B cell (primary cell): Measurements from ENCODE around the gene NTHL1. TPM values are rescaled to one million over a fixed set of nuclear protein-coding genes. Genes with fewer than 3 reads are reported as not detected.

Experiments used
- ATAC-seq: fragments of 200-7000 bp; cut with Tn5 transposase; one replicate; pipeline ENCODE4 v1.10.0; 2021; ENCODE audit warnings: low read depth, mild to moderate bottlenecking, moderate number of reproducible peaks, moderate library complexity
- CTCF ChIA-PET: fragments of 350-600 bp; sonication (Branson Sonifier 250); formaldehyde crosslinking; loops from one replicate; lab custom pipeline; 2021; ENCODE audit warnings: antibody characterized with exemption, inconsistent platforms; lab: Charles Lee
- POLR2A ChIA-PET: fragments of 350-600 bp; sonication (Branson Sonifier 250); formaldehyde crosslinking; loops from one replicate; lab custom pipeline; 2021; ENCODE audit warnings: antibody characterized with exemption; lab: Charles Lee
- DNase-seq: peaks from one replicate; pipeline ENCODE4 v3.0.0; 2013
- H2AFZ ChIP-seq: 2 replicates; pipeline ENCODE4 v1.6.1; 2012; ENCODE audit warnings: mild to moderate bottlenecking, low read depth, low read length; ENCODE audit not compliant: insufficient read depth, poor library complexity, severe bottlenecking
- H3K27ac ChIP-seq, 2 donors: 1 replicate in 1 of 2; 2 replicates in 1 of 2; pipeline ENCODE4 v1.5.1; 2012 to 2013; ENCODE audit warnings: low read length in 2 of 2, mild to moderate bottlenecking in 2 of 2, moderate library complexity in 1 of 2
- H3K27me3 ChIP-seq, 4 experiments: fragments of 200-600 bp in 1 of 4; sonication (generic) in 1 of 4; replicated peaks in 1 of 4; 1 replicate in 2 of 4; 2 replicates in 2 of 4; pipeline versions ENCODE4 v1.6.1 to v1.7.0; 2013 to 2016; ENCODE audit warnings: low read length in 3 of 4, mild to moderate bottlenecking in 2 of 4, mixed read lengths in 1 of 4, moderate library complexity in 1 of 4; ENCODE audit not compliant: insufficient read depth in 4 of 4, control insufficient read depth in 3 of 4; ENCODE audit errors: control extremely low read depth in 1 of 4
- H3K36me3 ChIP-seq, 2 experiments: replicated peaks in 1 of 2; 1 replicate in 1 of 2; 2 replicates in 1 of 2; pipeline versions ENCODE4 v1.6.1 to v1.7.1; 2013; ENCODE audit warnings: low read length in 1 of 2; ENCODE audit not compliant: insufficient read depth in 2 of 2, control insufficient read depth in 1 of 2; ENCODE audit errors: control extremely low read depth in 1 of 2, extremely low read depth in 1 of 2
- H3K4me1 ChIP-seq, 2 donors: fragments of 200-600 bp in 1 of 2; sonication (generic) in 1 of 2; 1 replicate in 1 of 2; 2 replicates in 1 of 2; pipeline versions ENCODE4 v1.5.1 to v1.6.1; 2013 to 2017; ENCODE audit warnings: low read length in 2 of 2; ENCODE audit not compliant: control insufficient read depth in 2 of 2, insufficient read depth in 2 of 2
- H3K4me2 ChIP-seq: replicated peaks from 2 replicates; pipeline ENCODE3; 2012; ENCODE audit warnings: mild to moderate bottlenecking, low read depth, low read length; ENCODE audit not compliant: poor library complexity, severe bottlenecking
- H3K4me3 ChIP-seq, 5 experiments: fragments of 200-600 bp in 1 of 5; sonication (generic) in 1 of 5; 1 replicate in 3 of 5; 2 replicates in 2 of 5; pipeline versions ENCODE4 v1.5.1 to v1.7.0; 2011 to 2016; ENCODE audit warnings: low read length in 4 of 5, mild to moderate bottlenecking in 4 of 5, low read depth in 2 of 5, control low read depth in 1 of 5, moderate library complexity in 1 of 5; ENCODE audit not compliant: insufficient read depth in 1 of 5; ENCODE audit errors: control extremely low read depth in 1 of 5, extremely low read depth in 1 of 5
- H3K79me2 ChIP-seq: fragments of 200-600 bp; sonication (generic); one replicate; pipeline ENCODE4 v1.6.0; 2016; ENCODE audit warnings: low read length; ENCODE audit not compliant: control insufficient read depth, insufficient read depth
- H3K9ac ChIP-seq: fragments of 200-600 bp; sonication (generic); 2 replicates; pipeline ENCODE4 v1.6.1; 2017; ENCODE audit warnings: mild to moderate bottlenecking, low read length, moderate library complexity
- H3K9me3 ChIP-seq, 3 donors: one replicate each; pipeline versions ENCODE4 v1.6.1 to v1.7.1; 2013; ENCODE audit warnings: low read length in 2 of 3; ENCODE audit not compliant: control insufficient read depth in 2 of 3, insufficient read depth in 1 of 3; ENCODE audit errors: control extremely low read depth in 1 of 3
- H4K20me1 ChIP-seq: 2 replicates; pipeline ENCODE4 v1.6.0; 2012; ENCODE audit warnings: mild to moderate bottlenecking, low read length; ENCODE audit not compliant: insufficient read depth, control insufficient read depth, poor library complexity, severe bottlenecking
- H3K27ac Mint-ChIP-seq: one replicate; pipeline ENCODE4 v1.8.0; 2021; ENCODE audit warnings: mixed read lengths
- H3K27me3 Mint-ChIP-seq: one replicate; pipeline ENCODE4 v1.8.0; 2021; ENCODE audit warnings: mixed read lengths
- H3K4me1 Mint-ChIP-seq: one replicate; pipeline ENCODE4 v1.8.0; 2021; ENCODE audit warnings: mixed read lengths
- H3K4me3 Mint-ChIP-seq: one replicate; pipeline ENCODE4 v1.8.0; 2021; ENCODE audit warnings: mixed read lengths
- H3K9me3 Mint-ChIP-seq: one replicate; pipeline ENCODE4 v1.8.0; 2022; ENCODE audit warnings: mixed read lengths; ENCODE audit not compliant: insufficient read depth
- EZH2 ChIP-seq: IDR thresholded peaks from 2 replicates; pipeline ENCODE4 v1.6.1; 2012; ENCODE audit warnings: borderline replicate concordance, low read depth, mild to moderate bottlenecking, moderate library complexity, low read length; ENCODE audit not compliant: insufficient read depth, poor library complexity, severe bottlenecking
- WGBS: methylation state at CpG from one replicate; pipeline ENCODE4 v1.1.5; 2013; ENCODE audit warnings: missing lambda C conversion rate; ENCODE audit not compliant: insufficient coverage; 5-methylcytosine and 5-hydroxymethylcytosine counted together
- intact Hi-C: fragments of 100-400 bp; cut with micrococcal nuclease; formaldehyde crosslinking; loops from one replicate; pipeline ENCODE4 v1.10.0; 2022
- polyA plus RNA-seq: library from polyadenylated mRNA; depleted of rRNA; stranded (reverse); fragments of >200 nt; gene quantifications from 2 replicates; pipeline ENCODE4 v1.2.3, GENCODE V29; 2012
- total RNA-seq, 2 donors: library from RNA; stranded (reverse); fragments of 120-200 nt in 1 of 2; gene quantifications; 1 replicate in 1 of 2; 2 replicates in 1 of 2; pipeline versions ENCODE4 v1.2.3 to v1.2.4, GENCODE V29; 2013 to 2022
- TF ChIP-seq, protein P1 (sequence below): fragments of 200-600 bp; IDR thresholded peaks from one replicate; pipeline ENCODE4 v1.8.0; 2022; ENCODE audit warnings: antibody characterized with exemption, mild to moderate bottlenecking

Gene NTHL1
- total and polyA plus RNA-seq, 2 donors (not counting 1 experiment from before 2014, with no cell fraction given), result 17.5 to 27.6 TPM

DNA sequence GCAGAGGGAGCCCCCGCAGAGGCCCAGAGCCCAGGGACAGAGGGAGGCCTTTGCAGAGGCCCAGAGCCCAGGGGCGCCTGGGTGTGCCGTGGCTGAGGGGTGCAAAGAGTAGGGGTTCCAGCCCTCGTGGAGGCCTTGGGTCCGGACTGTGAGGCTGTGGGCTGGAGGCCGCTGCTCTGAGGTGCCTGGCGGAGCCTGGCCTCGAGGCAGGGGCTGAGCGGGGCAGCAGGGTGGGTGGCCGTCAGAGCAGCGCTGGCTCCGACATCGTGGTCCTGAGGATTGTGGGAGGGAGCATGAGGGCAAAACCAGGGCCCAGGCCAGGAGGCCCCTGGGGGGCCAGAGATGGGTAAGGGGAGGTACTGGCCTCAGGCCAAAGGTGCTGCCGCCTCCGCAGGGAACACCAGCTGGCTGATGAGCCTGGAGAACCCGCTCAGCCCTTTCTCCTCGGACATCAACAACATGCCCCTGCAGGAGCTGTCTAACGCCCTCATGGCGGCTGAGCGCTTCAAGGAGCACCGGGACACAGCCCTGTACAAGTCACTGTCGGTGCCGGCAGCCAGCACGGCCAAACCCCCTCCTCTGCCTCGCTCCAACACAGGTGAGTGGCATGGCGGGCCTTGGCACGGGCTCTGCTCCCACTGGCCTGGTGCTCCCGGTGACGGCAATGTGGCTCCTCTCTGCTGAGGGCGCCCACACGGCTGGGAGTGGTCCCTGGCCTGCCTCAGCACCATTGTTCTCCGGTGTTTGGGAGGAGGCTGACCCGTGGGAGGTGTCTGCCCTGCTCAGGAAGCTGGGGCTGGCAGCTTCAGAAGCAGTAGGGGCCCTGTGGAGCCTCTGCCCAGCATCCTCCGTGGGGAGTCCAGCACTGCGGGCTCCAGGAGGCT is 33.8 kb upstream of the NTHL1 start:
- Mint-ChIP-seq H3K9me3 (no peaks in the 10 kb centered on the region), H3K27ac (no peak overlapping the region), H3K4me3 (no peak overlapping the region), H3K4me1 (no peaks in the 10 kb centered on the region), H3K27me3 (no peaks in the 10 kb centered on the region)
- ChIA-PET POLR2A (no interaction called here), CTCF (no interaction called here)
- no peak for TF ChIP-seq EZH2
- TF ChIP-seq, protein P1, sequence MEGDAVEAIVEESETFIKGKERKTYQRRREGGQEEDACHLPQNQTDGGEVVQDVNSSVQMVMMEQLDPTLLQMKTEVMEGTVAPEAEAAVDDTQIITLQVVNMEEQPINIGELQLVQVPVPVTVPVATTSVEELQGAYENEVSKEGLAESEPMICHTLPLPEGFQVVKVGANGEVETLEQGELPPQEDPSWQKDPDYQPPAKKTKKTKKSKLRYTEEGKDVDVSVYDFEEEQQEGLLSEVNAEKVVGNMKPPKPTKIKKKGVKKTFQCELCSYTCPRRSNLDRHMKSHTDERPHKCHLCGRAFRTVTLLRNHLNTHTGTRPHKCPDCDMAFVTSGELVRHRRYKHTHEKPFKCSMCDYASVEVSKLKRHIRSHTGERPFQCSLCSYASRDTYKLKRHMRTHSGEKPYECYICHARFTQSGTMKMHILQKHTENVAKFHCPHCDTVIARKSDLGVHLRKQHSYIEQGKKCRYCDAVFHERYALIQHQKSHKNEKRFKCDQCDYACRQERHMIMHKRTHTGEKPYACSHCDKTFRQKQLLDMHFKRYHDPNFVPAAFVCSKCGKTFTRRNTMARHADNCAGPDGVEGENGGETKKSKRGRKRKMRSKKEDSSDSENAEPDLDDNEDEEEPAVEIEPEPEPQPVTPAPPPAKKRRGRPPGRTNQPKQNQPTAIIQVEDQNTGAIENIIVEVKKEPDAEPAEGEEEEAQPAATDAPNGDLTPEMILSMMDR, result no peak
- Histone ChIP-seq H3K27ac (no peak overlapping the region), H2AFZ (no peak overlapping the region), H3K9me3 (no peaks in the 10 kb centered on the region), H3K4me3 (no peak overlapping the region), H3K4me2 (no peak overlapping the region), H3K4me1 (peaks cover 0 to 3% of the 10 kb centered on the region in 2 donors), H3K36me3 (peaks cover 0 to 37% of the 10 kb centered on the region in 2 experiments), H3K27me3 (no peaks in the 10 kb centered on the region), H3K79me2 (no peaks in the 10 kb centered on the region), H4K20me1 (no peaks in the 10 kb centered on the region), H3K9ac (no peak overlapping the region)
- WGBS, result 96% methylated on average over 35 of the region's 35 CpGs
- intact Hi-C loops, result no loop called here
- no peak for DNase-seq
- no peak for ATAC-seq

DNA sequence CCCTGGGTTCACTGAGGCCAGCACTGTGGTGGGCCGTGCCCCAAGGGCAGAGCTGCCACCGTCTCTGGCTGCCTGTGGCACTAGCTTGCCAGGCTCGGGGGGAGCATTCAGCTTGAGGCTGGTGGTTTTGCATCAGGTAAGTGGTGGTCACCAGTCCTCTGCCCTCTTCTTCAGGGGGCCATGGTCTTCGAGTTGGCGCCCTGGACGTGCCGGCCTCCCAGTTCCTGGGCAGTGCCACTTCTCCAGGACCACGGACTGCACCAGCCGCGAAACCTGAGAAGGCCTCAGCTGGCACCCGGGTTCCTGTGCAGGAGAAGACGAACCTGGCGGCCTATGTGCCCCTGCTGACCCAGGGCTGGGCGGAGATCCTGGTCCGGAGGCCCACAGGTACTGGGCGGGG is 32.4 kb upstream of the NTHL1 start:
- Histone ChIP-seq H3K79me2 (no peaks in the 10 kb centered on the region), H3K27ac (no peak overlapping the region), H3K4me3 (no peak overlapping the region), H2AFZ (no peak overlapping the region), H3K27me3 (no peaks in the 10 kb centered on the region), H4K20me1 (no peaks in the 10 kb centered on the region), H3K9ac (no peak overlapping the region), H3K4me1 (no peaks in the 10 kb centered on the region), H3K4me2 (no peak overlapping the region), H3K36me3 (peaks cover 0 to 35% of the 10 kb centered on the region in 2 experiments), H3K9me3 (no peaks in the 10 kb centered on the region)
- no peaks in the 10 kb centered on the region for H3K9me3 Mint-ChIP-seq
- no peaks in the 10 kb centered on the region for H3K4me1 Mint-ChIP-seq
- TF ChIP-seq, protein P1, result no peak
- TF ChIP-seq EZH2, result no peak
- no peak overlapping the region for H3K27ac Mint-ChIP-seq
- intact Hi-C loops, result no loop called here
- CTCF ChIA-PET, result no interaction called here
- 97% methylated on average over 16 of the region's 16 CpGs for WGBS
- no peaks in the 10 kb centered on the region for H3K27me3 Mint-ChIP-seq
- no peak for DNase-seq
- ATAC-seq, result no peak
- POLR2A ChIA-PET, result no interaction called here
- no peak overlapping the region for H3K4me3 Mint-ChIP-seq
